Measurements from ENCODE around the gene AVL9. TPM values are rescaled to one million over a fixed set of nuclear protein-coding genes. Genes with fewer than 3 reads are reported as not detected.

Gene AVL9
- total RNA-seq, 2 experiments from 2014 or later, result 23.3 to 25.4 TPM

DNA sequence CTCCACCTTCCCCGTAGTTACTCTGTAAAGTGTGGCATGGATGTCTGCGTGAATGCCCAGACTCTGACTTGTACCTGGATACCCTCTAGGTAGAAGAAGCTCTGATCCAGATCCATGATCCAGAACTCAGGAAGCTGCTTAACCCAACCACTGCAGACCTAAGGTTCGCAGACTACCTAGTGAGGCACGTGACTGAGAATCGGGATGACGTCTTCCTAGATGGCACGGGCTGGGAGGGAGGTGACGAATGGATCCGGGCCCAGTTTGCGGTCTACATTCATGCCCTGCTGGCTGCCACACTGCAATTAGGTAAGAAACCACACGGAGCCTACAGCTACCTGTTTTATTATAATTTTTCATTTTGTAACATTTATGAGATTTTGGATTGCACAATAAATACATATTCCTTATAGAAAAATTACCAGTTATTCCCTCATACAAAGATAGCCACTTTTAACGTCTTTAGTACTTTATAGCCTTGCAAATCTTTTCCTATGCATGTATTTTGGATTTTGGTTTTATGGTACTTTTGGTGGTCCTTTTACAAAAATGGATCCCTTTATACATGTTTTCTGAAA is 77.9 kb downstream of the AVL9 start:
- no peak overlapping the region for H3K27ac ChIP-seq (ENCODE audit: low read depth in 1 of 2, low read length in 2 of 2)
- H3K9me3 ChIP-seq (ENCODE audit: control insufficient read depth in 1 of 2, insufficient read depth in 1 of 2, low read length in 2 of 2), result no peaks in the 10 kb centered on the region
- no peaks in the 10 kb centered on the region for H3K27me3 ChIP-seq (ENCODE audit: control insufficient read depth in 1 of 2, insufficient read depth in 2 of 2, low read length in 2 of 2)
- H3K27ac Mint-ChIP-seq, result no peak overlapping the region
- H3K9me3 Mint-ChIP-seq, result no peaks in the 10 kb centered on the region
- peaks cover 68% of the 10 kb centered on the region for H3K36me3 Mint-ChIP-seq (ENCODE audit: low read depth)
- no peak overlapping the region for H3K4me3 ChIP-seq (ENCODE audit: low read length)
- no peaks in the 10 kb centered on the region for H3K27me3 Mint-ChIP-seq
- POLR2A ChIA-PET, result no interaction called here
- H3K36me3 ChIP-seq (ENCODE audit: insufficient read depth, low read length), result peaks cover 62% of the 10 kb centered on the region
- ATAC-seq (ENCODE audit: poor library complexity), result no peak
- intact Hi-C loops (cut with DNase I, micrococcal nuclease), result no loop called here
- H3K4me1 Mint-ChIP-seq (ENCODE audit: low read depth), result no peaks in the 10 kb centered on the region
- no peaks in the 10 kb centered on the region for H3K4me1 ChIP-seq (ENCODE audit: insufficient read depth, low read length)
- TF ChIP-seq, protein P1, sequence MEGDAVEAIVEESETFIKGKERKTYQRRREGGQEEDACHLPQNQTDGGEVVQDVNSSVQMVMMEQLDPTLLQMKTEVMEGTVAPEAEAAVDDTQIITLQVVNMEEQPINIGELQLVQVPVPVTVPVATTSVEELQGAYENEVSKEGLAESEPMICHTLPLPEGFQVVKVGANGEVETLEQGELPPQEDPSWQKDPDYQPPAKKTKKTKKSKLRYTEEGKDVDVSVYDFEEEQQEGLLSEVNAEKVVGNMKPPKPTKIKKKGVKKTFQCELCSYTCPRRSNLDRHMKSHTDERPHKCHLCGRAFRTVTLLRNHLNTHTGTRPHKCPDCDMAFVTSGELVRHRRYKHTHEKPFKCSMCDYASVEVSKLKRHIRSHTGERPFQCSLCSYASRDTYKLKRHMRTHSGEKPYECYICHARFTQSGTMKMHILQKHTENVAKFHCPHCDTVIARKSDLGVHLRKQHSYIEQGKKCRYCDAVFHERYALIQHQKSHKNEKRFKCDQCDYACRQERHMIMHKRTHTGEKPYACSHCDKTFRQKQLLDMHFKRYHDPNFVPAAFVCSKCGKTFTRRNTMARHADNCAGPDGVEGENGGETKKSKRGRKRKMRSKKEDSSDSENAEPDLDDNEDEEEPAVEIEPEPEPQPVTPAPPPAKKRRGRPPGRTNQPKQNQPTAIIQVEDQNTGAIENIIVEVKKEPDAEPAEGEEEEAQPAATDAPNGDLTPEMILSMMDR (IDR thresholded peaks at IDR 0.05), result no peak
- no peak overlapping the region for H3K4me3 Mint-ChIP-seq
- CTCF ChIA-PET, result no interaction called here
- DNase-seq, result no peak

DNA sequence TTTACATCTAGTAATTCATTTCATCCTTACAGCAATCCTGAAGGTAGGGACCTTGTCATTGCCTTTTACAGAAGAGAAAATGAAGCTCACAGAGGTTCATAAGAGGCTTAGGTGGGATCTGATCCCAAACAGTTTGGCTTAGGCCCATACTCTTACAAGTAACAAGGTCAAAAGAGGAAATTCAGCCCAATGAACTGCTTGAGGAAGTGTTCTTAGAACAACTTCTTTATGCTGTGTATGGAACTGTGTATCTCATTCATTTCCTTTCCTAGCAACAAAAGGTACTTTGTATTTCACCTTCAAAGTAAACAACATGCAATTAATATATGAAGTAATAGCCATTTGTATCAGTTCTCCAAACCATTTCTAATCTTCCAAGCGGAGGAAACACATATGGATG is 79.3 kb downstream of the AVL9 start:
- Mint-ChIP-seq H3K9me3 (no peaks in the 10 kb centered on the region), H3K27me3 (no peaks in the 10 kb centered on the region), H3K4me3 (no peak overlapping the region), H3K27ac (no peak overlapping the region), H3K36me3 (ENCODE audit: low read depth) (peaks cover 69% of the 10 kb centered on the region), H3K4me1 (ENCODE audit: low read depth) (no peaks in the 10 kb centered on the region)
- H3K4me1 ChIP-seq (ENCODE audit: insufficient read depth, low read length), result no peaks in the 10 kb centered on the region
- ATAC-seq (ENCODE audit: poor library complexity) (no peak), DNase-seq (no peak)
- H3K27ac ChIP-seq (ENCODE audit: low read depth in 1 of 2, low read length in 2 of 2), result no peak overlapping the region
- peaks cover 65% of the 10 kb centered on the region for H3K36me3 ChIP-seq (ENCODE audit: insufficient read depth, low read length)
- no peak overlapping the region for H3K4me3 ChIP-seq (ENCODE audit: low read length)
- H3K9me3 ChIP-seq (ENCODE audit: control insufficient read depth in 1 of 2, insufficient read depth in 1 of 2, low read length in 2 of 2), result no peaks in the 10 kb centered on the region
- ChIA-PET CTCF (no interaction called here), POLR2A (interaction anchor here (0.8 kb wide), 1 partner anchor 79 kb away, joined by 3 read pairs; the partner anchor contains the start of gene AVL9)
- no peaks in the 10 kb centered on the region for H3K27me3 ChIP-seq (ENCODE audit: control insufficient read depth in 1 of 2, insufficient read depth in 2 of 2, low read length in 2 of 2)
- intact Hi-C loops (cut with DNase I, micrococcal nuclease), result no loop called here
- TF ChIP-seq, protein P1 (IDR thresholded peaks at IDR 0.05), result no peak

DNA sequence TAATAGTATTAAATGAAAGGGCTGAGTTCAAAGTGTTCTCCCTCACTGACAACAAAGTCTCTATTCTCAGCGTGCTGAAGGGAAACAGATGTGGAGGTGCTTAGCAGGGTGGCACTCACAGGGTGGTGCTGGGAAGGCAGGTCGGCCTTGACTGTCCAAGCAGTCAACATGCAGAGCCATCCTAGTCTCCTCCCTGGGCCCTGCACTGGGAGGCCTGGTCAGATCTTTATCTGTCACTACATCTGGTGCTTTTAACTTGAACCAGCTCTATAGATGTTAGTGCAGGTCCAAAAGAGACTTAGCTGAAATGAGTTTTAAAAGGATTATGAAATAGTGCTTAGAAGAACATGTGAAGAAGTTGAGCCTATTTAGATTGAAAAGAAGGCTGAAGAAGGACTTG is 82.1 kb downstream of the AVL9 start:
- Histone ChIP-seq H3K4me3 (ENCODE audit: low read length) (no peak overlapping the region), H3K27me3 (ENCODE audit: control insufficient read depth in 1 of 2, insufficient read depth in 2 of 2, low read length in 2 of 2) (no peaks in the 10 kb centered on the region), H3K9me3 (ENCODE audit: control insufficient read depth in 1 of 2, insufficient read depth in 1 of 2, low read length in 2 of 2) (no peaks in the 10 kb centered on the region), H3K27ac (ENCODE audit: low read depth in 1 of 2, low read length in 2 of 2) (no peak overlapping the region), H3K4me1 (ENCODE audit: insufficient read depth, low read length) (no peaks in the 10 kb centered on the region), H3K36me3 (ENCODE audit: insufficient read depth, low read length) (peaks cover 81% of the 10 kb centered on the region)
- no peaks in the 10 kb centered on the region for H3K27me3 Mint-ChIP-seq
- POLR2A ChIA-PET, result no interaction called here
- ATAC-seq (ENCODE audit: poor library complexity) (no peak), DNase-seq (no peak)
- H3K4me3 Mint-ChIP-seq, result no peak overlapping the region
- intact Hi-C loops (cut with DNase I, micrococcal nuclease), result no loop called here
- H3K4me1 Mint-ChIP-seq (ENCODE audit: low read depth), result no peaks in the 10 kb centered on the region
- peaks cover 88% of the 10 kb centered on the region for H3K36me3 Mint-ChIP-seq (ENCODE audit: low read depth)
- no peaks in the 10 kb centered on the region for H3K9me3 Mint-ChIP-seq
- H3K27ac Mint-ChIP-seq, result no peak overlapping the region
- TF ChIP-seq, protein P1 (IDR thresholded peaks at IDR 0.05), result no peak
- CTCF ChIA-PET, result no interaction called here

Measured in CD4-positive, alpha-beta T cell (primary cell).